Activated naive CD4-positive, alpha-beta T cell treated with anti-CD3 and anti-CD28 coated beads, Interleukin-2, amount 50 U/mL, for 24 hours (primary cell): ENCODE data around the gene UBL4A.

ENCODE experiments used
- H3K27ac Mint-ChIP-seq: one replicate; pipeline ENCODE4 v1.8.0; 2021; ENCODE audit warnings: mild to moderate bottlenecking, mixed read lengths
- H3K27me3 Mint-ChIP-seq: one replicate; pipeline ENCODE4 v1.8.0; 2021; ENCODE audit warnings: mixed read lengths
- H3K36me3 Mint-ChIP-seq: one replicate; pipeline ENCODE4 v1.8.0; 2021; ENCODE audit warnings: mixed read lengths
- H3K4me1 Mint-ChIP-seq: one replicate; pipeline ENCODE4 v1.8.0; 2021; ENCODE audit warnings: mixed read lengths
- H3K4me3 Mint-ChIP-seq: one replicate; pipeline ENCODE4 v1.8.0; 2021; ENCODE audit warnings: mild to moderate bottlenecking, mixed read lengths
- H3K9me3 Mint-ChIP-seq: one replicate; pipeline ENCODE4 v1.8.0; 2021; ENCODE audit warnings: mixed read lengths

The UBL4A gene

GRCh38 chrX:154490414-154491083 is 4.1 kb upstream of the UBL4A start, which contains the start of gene SLC10A3:
Gene SLC10A3 (minus strand): TSS chrX:154490629. CDS start chrX:154488940, 1,689 bp downstream.
- peak within 1 kb of the TSS; percentile 86 for H3K27ac Mint-ChIP-seq

GRCh38 chrX:154490021-154490413 is 3.6 kb upstream of the UBL4A start:
- H3K9me3 Mint-ChIP-seq: no peaks in the 10 kb centered on the region
- peak overlapping the region; percentile 65 for H3K27ac Mint-ChIP-seq
- H3K4me3 Mint-ChIP-seq: peak overlapping the region; percentile 89
- no peaks in the 10 kb centered on the region for H3K27me3 Mint-ChIP-seq
- peaks cover 20% of the 10 kb centered on the region for H3K4me1 Mint-ChIP-seq
- H3K36me3 Mint-ChIP-seq: no peaks in the 10 kb centered on the region

More at GRCh38 chrX:154490414-154491083, 4.1 kb upstream of the UBL4A start, which contains the start of gene SLC10A3:
- Mint-ChIP-seq H3K36me3 (no peaks in the 10 kb centered on the region), H3K9me3 (no peaks in the 10 kb centered on the region), H3K27me3 (no peaks in the 10 kb centered on the region), H3K4me3 (peak within 1 kb of the TSS; percentile 89), H3K4me1 (peaks cover 20% of the 10 kb centered on the region)

- H3K9me3 Mint-ChIP-seq: no peaks in the 10 kb centered on the region
- H3K27ac Mint-ChIP-seq: no peak overlapping the region
- H3K36me3 Mint-ChIP-seq: no peaks in the 10 kb centered on the region
- H3K27me3 Mint-ChIP-seq: no peaks in the 10 kb centered on the region
- peaks cover 20% of the 10 kb centered on the region for H3K4me1 Mint-ChIP-seq
- H3K4me3 Mint-ChIP-seq: peak overlapping the region; percentile 89
Observed at GRCh38 chrX:154489182-154489581, 2.8 kb upstream of the UBL4A start.

GRCh38 chrX:154488336-154489075 is 2.1 kb upstream of the UBL4A start:
- no peaks in the 10 kb centered on the region for H3K9me3 Mint-ChIP-seq
- no peaks in the 10 kb centered on the region for H3K36me3 Mint-ChIP-seq
- H3K4me1 Mint-ChIP-seq: peaks cover 20% of the 10 kb centered on the region
- peak overlapping the region; percentile 89 for H3K4me3 Mint-ChIP-seq
- no peaks in the 10 kb centered on the region for H3K27me3 Mint-ChIP-seq
- peak overlapping the region; percentile 35 for H3K27ac Mint-ChIP-seq

GRCh38 chrX:154487518-154488290 is 1.3 kb upstream of the UBL4A start:
- H3K4me3 Mint-ChIP-seq: peak overlapping the region; percentile 39
- no peaks in the 10 kb centered on the region for H3K9me3 Mint-ChIP-seq
- H3K4me1 Mint-ChIP-seq: peaks cover 20% of the 10 kb centered on the region
- H3K36me3 Mint-ChIP-seq: no peaks in the 10 kb centered on the region
- H3K27me3 Mint-ChIP-seq: no peaks in the 10 kb centered on the region
- peak overlapping the region; percentile 35 for H3K27ac Mint-ChIP-seq

GRCh38 chrX:154486052-154486395 is 391 bp downstream of the UBL4A start:
- no peaks in the 10 kb centered on the region for H3K9me3 Mint-ChIP-seq
- no peak overlapping the region for H3K4me3 Mint-ChIP-seq
- no peaks in the 10 kb centered on the region for H3K27me3 Mint-ChIP-seq
- H3K4me1 Mint-ChIP-seq: peaks cover 25% of the 10 kb centered on the region
- H3K27ac Mint-ChIP-seq: no peak overlapping the region
- H3K36me3 Mint-ChIP-seq: no peaks in the 10 kb centered on the region

GRCh38 chrX:154485150-154486051 is 1.0 kb downstream of the UBL4A start:
- Mint-ChIP-seq H3K36me3 (no peaks in the 10 kb centered on the region), H3K4me1 (peaks cover 25% of the 10 kb centered on the region), H3K27ac (no peak overlapping the region), H3K27me3 (no peaks in the 10 kb centered on the region), H3K9me3 (no peaks in the 10 kb centered on the region), H3K4me3 (peak overlapping the region; percentile 73)

- Mint-ChIP-seq H3K4me1 (peaks cover 22% of the 10 kb centered on the region), H3K9me3 (no peaks in the 10 kb centered on the region), H3K27me3 (no peaks in the 10 kb centered on the region), H3K36me3 (no peaks in the 10 kb centered on the region), H3K27ac (no peak overlapping the region), H3K4me3 (peak overlapping the region; percentile 59)
Observed at GRCh38 chrX:154484255-154485149, 1.9 kb downstream of the UBL4A start.

- H3K27me3 Mint-ChIP-seq: no peaks in the 10 kb centered on the region
- H3K9me3 Mint-ChIP-seq: no peaks in the 10 kb centered on the region
- no peaks in the 10 kb centered on the region for H3K36me3 Mint-ChIP-seq
- H3K4me1 Mint-ChIP-seq: peaks cover 16% of the 10 kb centered on the region
- H3K27ac Mint-ChIP-seq: no peak overlapping the region
- no peak overlapping the region for H3K4me3 Mint-ChIP-seq
Observed at GRCh38 chrX:154483325-154483724, 3.1 kb downstream of the UBL4A start.

- no peak overlapping the region for H3K4me3 Mint-ChIP-seq
Observed at GRCh38 chrX:154482786-154483185, 3.6 kb downstream of the UBL4A start.

GRCh38 chrX:154481911-154482601 is 4.4 kb downstream of the UBL4A start:
- peak overlapping the region; percentile 15 for H3K4me3 Mint-ChIP-seq
- no peaks in the 10 kb centered on the region for H3K27me3 Mint-ChIP-seq
- H3K9me3 Mint-ChIP-seq: no peaks in the 10 kb centered on the region
- H3K27ac Mint-ChIP-seq: no peak overlapping the region
- peaks cover 16% of the 10 kb centered on the region for H3K4me1 Mint-ChIP-seq
- H3K36me3 Mint-ChIP-seq: no peaks in the 10 kb centered on the region

More at GRCh38 chrX:154482786-154483185, 3.6 kb downstream of the UBL4A start:
- no peaks in the 10 kb centered on the region for H3K36me3 Mint-ChIP-seq
- H3K9me3 Mint-ChIP-seq: no peaks in the 10 kb centered on the region
- peaks cover 11% of the 10 kb centered on the region for H3K4me1 Mint-ChIP-seq
- H3K27ac Mint-ChIP-seq: no peak overlapping the region
- H3K27me3 Mint-ChIP-seq: no peaks in the 10 kb centered on the region

- Mint-ChIP-seq H3K9me3 (no peaks in the 10 kb centered on the region), H3K4me3 (no peak overlapping the region), H3K36me3 (no peaks in the 10 kb centered on the region), H3K27ac (peak overlapping the region; percentile 38), H3K27me3 (no peaks in the 10 kb centered on the region), H3K4me1 (peaks cover 25% of the 10 kb centered on the region)
Observed at GRCh38 chrX:154481195-154481594, 5.2 kb downstream of the UBL4A start.

- Mint-ChIP-seq H3K27me3 (no peaks in the 10 kb centered on the region), H3K9me3 (no peaks in the 10 kb centered on the region), H3K4me1 (peaks cover 29% of the 10 kb centered on the region), H3K36me3 (no peaks in the 10 kb centered on the region), H3K4me3 (peak within 1 kb of the TSS; percentile 84), H3K27ac (peak within 1 kb of the TSS; percentile 85)
Observed at GRCh38 chrX:154478728-154479622, 7.4 kb downstream of the UBL4A start, which contains the start of gene LAGE3. Gene LAGE3 (minus strand): TSS chrX:154479281. CDS start chrX:154478915, 366 bp downstream.
